ENCODE results near the gene MBP. TPM values are rescaled to one million over a fixed set of nuclear protein-coding genes. Genes with fewer than 3 reads are reported as not detected.
A peak's percentile ranks its signal among the peaks of the same experiment; 100 is the strongest.

The MBP gene
- total RNA-seq, 1 donor from 2014 or later, result 22.4 TPM

- no peak overlapping the region for H3K27ac ChIP-seq (ENCODE audit: low read depth, low read length)
- no peaks in the 10 kb centered on the region for H3K27me3 ChIP-seq (ENCODE audit: control insufficient read depth in 3 of 3, insufficient read depth in 3 of 3, low read length in 3 of 3)
- H3K9me3 ChIP-seq (ENCODE audit: control insufficient read depth in 3 of 3, low read length in 3 of 3), result no peaks in the 10 kb centered on the region
- H3K4me1 ChIP-seq (ENCODE audit: control insufficient read depth in 3 of 3, insufficient read depth in 3 of 3, low read length in 3 of 3), result peaks cover 31 to 58% (median 38%) of the 10 kb centered on the region in 3 donors
- no peak overlapping the region for H3K9ac ChIP-seq (ENCODE audit: low read depth in 1 of 3, low read length in 3 of 3)
- no peak overlapping the region for H3K4me3 ChIP-seq (ENCODE audit: low read length in 3 of 3)
- H3K36me3 ChIP-seq (ENCODE audit: control insufficient read depth in 3 of 3, insufficient read depth in 3 of 3, low read length in 3 of 3), result peaks cover 0 to 6% (median 3%) of the 10 kb centered on the region in 3 donors
Measured at GRCh38 chr18:77095391-77096371, 36.9 kb downstream of the MBP start.

GRCh38 chr18:77093586-77093985, 39.0 kb downstream of the MBP start:
- Histone ChIP-seq H3K9me3 (ENCODE audit: control insufficient read depth in 3 of 3, low read length in 3 of 3) (no peaks in the 10 kb centered on the region), H3K4me1 (ENCODE audit: control insufficient read depth in 3 of 3, insufficient read depth in 3 of 3, low read length in 3 of 3) (peaks cover 44 to 59% (median 47%) of the 10 kb centered on the region in 3 donors), H3K9ac (ENCODE audit: low read depth in 1 of 3, low read length in 3 of 3) (no peak overlapping the region), H3K27me3 (ENCODE audit: control insufficient read depth in 3 of 3, insufficient read depth in 3 of 3, low read length in 3 of 3) (no peaks in the 10 kb centered on the region), H3K36me3 (ENCODE audit: control insufficient read depth in 3 of 3, insufficient read depth in 3 of 3, low read length in 3 of 3) (peaks cover 0 to 6% (median 6%) of the 10 kb centered on the region in 3 donors), H3K27ac (ENCODE audit: low read depth, low read length) (no peak overlapping the region), H3K4me3 (ENCODE audit: low read length in 3 of 3) (no peak overlapping the region)

- peaks cover 0 to 6% (median 6%) of the 10 kb centered on the region in 3 donors for H3K36me3 ChIP-seq (ENCODE audit: control insufficient read depth in 3 of 3, insufficient read depth in 3 of 3, low read length in 3 of 3)
- no peaks in the 10 kb centered on the region for H3K27me3 ChIP-seq (ENCODE audit: control insufficient read depth in 3 of 3, insufficient read depth in 3 of 3, low read length in 3 of 3)
- H3K4me1 ChIP-seq (ENCODE audit: control insufficient read depth in 3 of 3, insufficient read depth in 3 of 3, low read length in 3 of 3), result peaks cover 43 to 57% (median 44%) of the 10 kb centered on the region in 3 donors
- H3K9ac ChIP-seq (ENCODE audit: low read depth in 1 of 3, low read length in 3 of 3), result peak overlapping the region in 2 of 3 donors; percentile 32 to 42
- H3K4me3 ChIP-seq (ENCODE audit: low read length in 3 of 3), result no peak overlapping the region
- peak overlapping the region; percentile 70 for H3K27ac ChIP-seq (ENCODE audit: low read depth, low read length)
- H3K9me3 ChIP-seq (ENCODE audit: control insufficient read depth in 3 of 3, low read length in 3 of 3), result no peaks in the 10 kb centered on the region
Measured at GRCh38 chr18:77093067-77093430, 39.5 kb downstream of the MBP start.

- Histone ChIP-seq H3K27ac (ENCODE audit: low read depth, low read length) (peak overlapping the region; percentile 70), H3K27me3 (ENCODE audit: control insufficient read depth in 3 of 3, insufficient read depth in 3 of 3, low read length in 3 of 3) (no peaks in the 10 kb centered on the region), H3K9ac (ENCODE audit: low read depth in 1 of 3, low read length in 3 of 3) (peak overlapping the region; percentile 30 to 42 (median 32)), H3K4me3 (ENCODE audit: low read length in 3 of 3) (peak overlapping the region in 1 of 3 donors; percentile 29), H3K4me1 (ENCODE audit: control insufficient read depth in 3 of 3, insufficient read depth in 3 of 3, low read length in 3 of 3) (peaks cover 36 to 54% (median 39%) of the 10 kb centered on the region in 3 donors), H3K36me3 (ENCODE audit: control insufficient read depth in 3 of 3, insufficient read depth in 3 of 3, low read length in 3 of 3) (peaks cover 0 to 6% (median 6%) of the 10 kb centered on the region in 3 donors), H3K9me3 (ENCODE audit: control insufficient read depth in 3 of 3, low read length in 3 of 3) (no peaks in the 10 kb centered on the region)
Measured at GRCh38 chr18:77092104-77093066, 40.2 kb downstream of the MBP start.

GRCh38 chr18:77091366-77091765, 41.2 kb downstream of the MBP start:
- Histone ChIP-seq H3K27me3 (ENCODE audit: control insufficient read depth in 3 of 3, insufficient read depth in 3 of 3, low read length in 3 of 3) (no peaks in the 10 kb centered on the region), H3K36me3 (ENCODE audit: control insufficient read depth in 3 of 3, insufficient read depth in 3 of 3, low read length in 3 of 3) (peaks cover 0 to 6% (median 3%) of the 10 kb centered on the region in 3 donors), H3K9ac (ENCODE audit: low read depth in 1 of 3, low read length in 3 of 3) (peak overlapping the region; percentile 15 to 42 (median 30)), H3K9me3 (ENCODE audit: control insufficient read depth in 3 of 3, low read length in 3 of 3) (no peaks in the 10 kb centered on the region), H3K4me3 (ENCODE audit: low read length in 3 of 3) (peak overlapping the region in 1 of 3 donors; percentile 63), H3K4me1 (ENCODE audit: control insufficient read depth in 3 of 3, insufficient read depth in 3 of 3, low read length in 3 of 3) (peaks cover 36 to 54% (median 37%) of the 10 kb centered on the region in 3 donors), H3K27ac (ENCODE audit: low read depth, low read length) (peak overlapping the region; percentile 70)

GRCh38 chr18:77090546-77091174, 41.9 kb downstream of the MBP start:
- H3K27ac ChIP-seq (ENCODE audit: low read depth, low read length), result peak overlapping the region; percentile 95
- H3K9ac ChIP-seq (ENCODE audit: low read depth in 1 of 3, low read length in 3 of 3), result peak overlapping the region in 2 of 3 donors; percentile 60 to 97
- peaks cover 42 to 59% (median 43%) of the 10 kb centered on the region in 3 donors for H3K4me1 ChIP-seq (ENCODE audit: control insufficient read depth in 3 of 3, insufficient read depth in 3 of 3, low read length in 3 of 3)

GRCh38 chr18:77089723-77090285, 42.8 kb downstream of the MBP start:
- peaks cover 49 to 61% (median 49%) of the 10 kb centered on the region in 3 donors for H3K4me1 ChIP-seq (ENCODE audit: control insufficient read depth in 3 of 3, insufficient read depth in 3 of 3, low read length in 3 of 3)

More at GRCh38 chr18:77090546-77091174, 41.9 kb downstream of the MBP start:
- Histone ChIP-seq H3K4me3 (ENCODE audit: low read length in 3 of 3) (no peak overlapping the region), H3K27me3 (ENCODE audit: control insufficient read depth in 3 of 3, insufficient read depth in 3 of 3, low read length in 3 of 3) (no peaks in the 10 kb centered on the region), H3K36me3 (ENCODE audit: control insufficient read depth in 3 of 3, insufficient read depth in 3 of 3, low read length in 3 of 3) (peaks cover 0 to 6% (median 3%) of the 10 kb centered on the region in 3 donors), H3K9me3 (ENCODE audit: control insufficient read depth in 3 of 3, low read length in 3 of 3) (no peaks in the 10 kb centered on the region)

GRCh38 chr18:77088963-77089722, 43.4 kb downstream of the MBP start:
- Histone ChIP-seq H3K4me1 (ENCODE audit: control insufficient read depth in 3 of 3, insufficient read depth in 3 of 3, low read length in 3 of 3) (peaks cover 54 to 65% (median 54%) of the 10 kb centered on the region in 3 donors), H3K27me3 (ENCODE audit: control insufficient read depth in 3 of 3, insufficient read depth in 3 of 3, low read length in 3 of 3) (no peaks in the 10 kb centered on the region), H3K27ac (ENCODE audit: low read depth, low read length) (peak overlapping the region; percentile 95), H3K4me3 (ENCODE audit: low read length in 3 of 3) (peak overlapping the region in 1 of 3 donors; percentile 79), H3K36me3 (ENCODE audit: control insufficient read depth in 3 of 3, insufficient read depth in 3 of 3, low read length in 3 of 3) (peaks cover 0 to 5% (median 0%) of the 10 kb centered on the region in 3 donors), H3K9ac (ENCODE audit: low read depth in 1 of 3, low read length in 3 of 3) (peak overlapping the region; percentile 56 to 97 (median 84)), H3K9me3 (ENCODE audit: control insufficient read depth in 3 of 3, low read length in 3 of 3) (no peaks in the 10 kb centered on the region)

More at GRCh38 chr18:77089723-77090285, 42.8 kb downstream of the MBP start:
- peaks cover 0 to 6% (median 3%) of the 10 kb centered on the region in 3 donors for H3K36me3 ChIP-seq (ENCODE audit: control insufficient read depth in 3 of 3, insufficient read depth in 3 of 3, low read length in 3 of 3)
- H3K27ac ChIP-seq (ENCODE audit: low read depth, low read length), result peak overlapping the region; percentile 95
- peak overlapping the region in 2 of 3 donors; percentile 56 to 97 for H3K9ac ChIP-seq (ENCODE audit: low read depth in 1 of 3, low read length in 3 of 3)
- H3K4me3 ChIP-seq (ENCODE audit: low read length in 3 of 3), result peak overlapping the region in 1 of 3 donors; percentile 35
- no peaks in the 10 kb centered on the region for H3K9me3 ChIP-seq (ENCODE audit: control insufficient read depth in 3 of 3, low read length in 3 of 3)
- no peaks in the 10 kb centered on the region for H3K27me3 ChIP-seq (ENCODE audit: control insufficient read depth in 3 of 3, insufficient read depth in 3 of 3, low read length in 3 of 3)

Measured in skeletal muscle tissue (tissue), 4 donors.